HG02885 (cell line): Measurements from ENCODE around the gene CHKA.
"Not testable (repeated sequence)": the region's sequence is repeated elsewhere in the genome, so short reads cannot be mapped to it uniquely, and the experiment has no call there.

ENCODE experiments used
- ATAC-seq: cut with Tn5 transposase; IDR thresholded peaks from one replicate; pipeline ENCODE4 v1.9.1; 2021; ENCODE audit warnings: mild to moderate bottlenecking; ENCODE audit not compliant: unreplicated experiment, poor library complexity

CHKA gene

GRCh38 chr11:68118706-68119448 is 2.3 kb downstream of the CHKA start:
- no peak for ATAC-seq

DNA sequence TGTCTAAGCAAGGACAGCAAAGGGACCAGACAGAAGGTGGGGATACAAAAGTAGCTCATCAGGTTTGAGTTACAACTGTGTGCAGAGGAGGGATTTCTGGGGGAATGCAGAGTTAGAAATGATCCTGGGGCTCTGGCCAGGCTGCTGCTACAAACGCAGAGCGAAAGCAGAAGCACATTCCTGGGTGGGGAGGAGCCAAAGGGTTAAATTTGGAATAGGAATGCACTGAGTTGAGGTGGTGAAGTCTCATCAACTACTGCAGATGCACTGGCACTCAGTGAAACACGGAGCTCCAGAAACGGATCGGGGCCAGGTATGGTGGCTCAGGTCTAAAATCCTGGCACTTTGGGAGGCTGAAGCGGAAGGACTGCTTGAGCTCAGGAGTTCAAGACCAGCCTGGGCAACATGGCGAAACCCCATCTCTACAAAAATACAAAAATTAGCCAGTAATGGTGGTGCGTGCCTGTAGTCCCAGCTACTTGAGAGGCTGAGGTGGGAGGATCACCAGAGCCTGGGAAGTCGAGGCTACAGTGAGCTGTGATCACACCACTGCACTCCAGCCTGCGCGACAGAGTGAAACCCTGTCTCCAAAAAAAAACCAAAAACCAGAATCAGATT is 3.2 kb downstream of the CHKA start:
- no peak for ATAC-seq

GRCh38 chr11:68116974-68117373 is 4.2 kb downstream of the CHKA start:
- ATAC-seq = no peak

DNA sequence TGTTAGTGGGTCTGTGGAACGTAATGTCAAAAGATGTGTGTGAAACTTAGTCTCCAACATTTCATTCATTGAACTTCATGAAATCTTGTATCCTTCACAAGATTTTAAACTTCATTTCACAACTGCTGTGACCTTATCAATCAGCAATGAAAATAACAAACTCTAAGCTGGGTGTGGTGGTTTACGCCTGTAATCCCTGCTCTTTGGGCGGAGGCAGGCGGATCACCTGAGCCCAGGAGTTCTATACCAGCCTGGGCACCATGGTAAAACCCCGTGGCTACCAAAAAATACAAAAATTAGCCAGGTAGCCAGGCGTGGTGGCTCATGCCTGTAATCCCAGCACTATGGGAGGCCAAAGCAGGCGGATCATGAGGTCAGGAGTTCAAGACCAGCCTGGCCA is 5.1 kb downstream of the CHKA start:
- no peak for ATAC-seq

DNA sequence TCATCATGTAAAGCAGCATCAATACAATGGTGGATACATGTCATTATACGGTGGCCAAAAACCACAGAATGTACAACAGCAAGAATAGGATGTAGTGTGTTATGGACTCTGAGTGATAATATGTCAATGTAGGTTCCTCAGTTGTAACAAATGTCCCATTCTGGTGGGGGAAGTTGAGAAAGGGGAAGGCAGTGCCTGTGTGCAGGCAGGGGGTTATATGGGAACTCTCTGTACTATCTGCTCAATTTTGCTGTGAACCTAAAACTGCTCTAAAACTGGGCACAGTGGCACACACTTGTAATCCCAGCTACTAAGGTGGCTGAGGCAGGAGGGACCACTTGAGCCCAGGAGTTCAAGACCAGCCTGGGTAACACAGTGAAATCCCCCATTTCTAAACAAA is 5.9 kb downstream of the CHKA start:
- no peak for ATAC-seq

DNA sequence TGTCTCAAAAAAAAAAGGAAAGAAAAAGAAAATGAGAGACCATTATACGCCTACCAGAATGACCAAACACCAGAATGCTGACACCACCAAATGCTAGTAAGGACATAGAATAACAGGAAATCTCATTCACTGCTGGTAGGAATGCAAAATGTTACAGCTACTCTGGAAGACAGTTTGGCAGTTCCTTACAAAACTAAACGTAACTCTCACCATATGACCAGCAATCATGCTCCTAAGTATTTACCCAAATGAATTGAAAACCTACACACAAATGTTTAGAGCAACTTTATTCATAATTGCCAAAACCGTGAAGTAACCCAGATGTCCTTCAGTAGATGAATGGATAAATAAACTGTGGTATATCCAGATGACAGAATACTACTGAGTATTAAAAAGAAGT is 7.2 kb downstream of the CHKA start:
- ATAC-seq = no peak

DNA sequence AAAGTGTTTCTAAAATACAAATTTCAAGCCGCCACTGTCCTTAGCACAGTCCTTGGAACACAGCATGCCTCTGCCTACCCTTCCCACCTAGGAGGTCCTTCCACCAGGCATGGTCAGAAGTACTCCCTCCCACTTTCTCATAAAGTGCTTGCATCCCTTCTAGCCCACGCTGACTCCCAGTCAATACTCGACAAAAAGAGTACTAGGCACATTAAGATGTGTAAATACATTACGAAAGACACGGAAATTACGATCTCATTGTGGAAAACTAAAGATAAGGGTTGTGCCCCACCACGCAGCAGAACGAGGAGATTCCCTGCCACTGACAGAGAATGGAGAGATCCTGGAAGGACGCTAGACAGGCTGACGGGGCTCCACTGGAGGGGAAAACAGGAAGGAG is 13.5 kb downstream of the CHKA start:
- no peak for ATAC-seq

- ATAC-seq = no peak
Measured at GRCh38 chr11:68106165-68106940, 14.8 kb downstream of the CHKA start.

GRCh38 chr11:68099474-68100405 is 21.4 kb downstream of the CHKA start:
- ATAC-seq = peak; percentile 39

DNA sequence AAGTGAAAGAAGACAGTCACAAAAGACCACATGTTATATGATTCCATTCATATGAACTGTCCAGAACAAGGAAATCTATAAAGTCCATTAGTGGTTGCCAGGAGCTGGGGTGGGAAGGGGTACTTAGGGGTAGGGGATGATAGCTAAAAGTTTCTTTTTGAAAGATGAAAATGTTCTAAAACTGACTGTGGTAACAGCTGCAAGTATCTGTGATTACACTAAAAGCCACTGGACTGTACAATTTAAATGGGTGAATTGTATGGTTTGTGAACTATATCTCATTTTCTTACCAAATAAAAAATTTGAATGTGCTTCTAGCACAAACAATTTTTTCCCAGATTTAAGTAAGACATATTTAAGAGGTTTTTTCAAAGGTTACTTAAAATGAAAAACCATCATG is 22.1 kb downstream of the CHKA start:
- ATAC-seq = no peak

DNA sequence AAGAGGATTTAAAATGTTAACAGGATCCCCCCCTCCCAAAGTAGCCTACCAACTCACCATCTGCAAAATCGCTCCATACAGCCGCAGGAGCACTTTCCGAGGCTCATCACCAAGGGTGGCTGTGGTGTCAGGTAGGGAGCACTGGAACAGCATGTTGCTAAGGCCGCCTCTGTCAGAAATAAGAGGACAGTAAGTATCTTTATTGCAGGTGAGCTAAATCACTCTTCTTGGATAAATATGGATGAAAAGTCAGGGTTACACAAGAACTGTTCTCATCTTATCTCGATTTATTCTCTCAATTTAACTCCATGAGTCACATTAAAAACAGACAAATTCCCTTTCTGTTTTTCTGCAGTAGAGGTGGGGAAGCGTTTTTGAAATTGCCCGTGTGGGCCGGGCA is 24.2 kb downstream of the CHKA start:
- no peak for ATAC-seq

GRCh38 chr11:68093565-68093964 is 27.6 kb downstream of the CHKA start:
- no peak for ATAC-seq

DNA sequence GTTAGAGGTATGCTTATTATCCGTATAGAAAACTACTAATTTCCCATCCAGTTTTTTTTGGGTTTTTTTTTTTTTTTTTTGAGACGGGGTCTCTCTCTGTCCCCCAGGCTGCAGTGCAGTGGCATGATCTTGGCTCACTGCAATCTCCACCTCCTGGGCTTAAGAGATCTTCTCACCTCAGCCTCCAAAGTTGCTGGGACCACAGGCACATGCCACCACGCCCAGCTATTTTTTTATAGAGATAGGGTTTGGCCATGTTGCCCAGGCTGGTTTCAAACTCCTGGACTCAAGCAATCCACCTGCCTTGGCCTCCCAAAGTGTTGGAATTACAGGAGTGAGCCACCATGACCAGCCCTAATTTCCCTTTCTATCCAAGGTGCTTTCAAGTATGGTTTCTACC is 28.2 kb downstream of the CHKA start:
- ATAC-seq = not testable (repeated sequence)

- ATAC-seq = no peak
Measured at GRCh38 chr11:68092411-68092810, 28.8 kb downstream of the CHKA start.

GRCh38 chr11:68090706-68091105 is 30.5 kb downstream of the CHKA start:
- ATAC-seq = no peak

DNA sequence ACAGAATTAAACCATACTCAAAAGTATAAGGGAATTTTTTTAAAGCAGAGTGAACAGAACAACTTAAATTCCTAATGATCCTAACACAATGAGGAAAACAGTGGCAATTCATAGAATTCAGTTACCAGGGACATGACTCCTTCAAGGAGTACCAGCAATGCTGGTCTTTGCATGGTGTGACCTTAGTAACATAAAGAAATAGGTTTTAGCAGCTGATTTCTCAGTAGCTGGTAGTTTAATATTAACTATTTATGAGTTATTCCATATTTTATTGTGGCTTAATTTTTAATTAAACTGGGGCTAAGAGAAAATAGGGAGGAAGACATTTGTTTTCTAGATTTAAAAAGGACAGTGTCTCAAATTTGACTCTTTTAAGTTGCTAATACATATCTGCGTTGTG is 30.9 kb downstream of the CHKA start:
- ATAC-seq = no peak

GRCh38 chr11:68089679-68090078 is 31.5 kb downstream of the CHKA start:
- no peak for ATAC-seq

DNA sequence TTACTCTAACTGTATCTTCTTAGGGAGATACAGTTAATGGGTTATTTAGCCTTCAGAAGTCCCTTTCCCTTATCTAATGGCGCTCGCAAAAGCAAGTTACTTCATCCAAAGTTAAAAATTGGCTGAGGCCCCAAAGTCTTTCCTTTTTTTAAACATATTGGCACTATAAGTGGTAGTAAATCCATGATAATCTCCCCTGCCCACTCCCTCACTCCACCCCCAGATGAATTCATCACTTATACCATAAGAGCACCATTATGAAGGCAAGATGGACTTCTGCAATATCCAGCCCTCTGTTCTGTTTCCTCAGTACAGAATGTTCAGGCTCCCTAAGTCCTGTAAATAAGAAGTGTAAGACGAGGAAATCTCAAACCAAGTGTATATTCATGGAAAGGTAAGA is 37.7 kb downstream of the CHKA start:
- ATAC-seq = no peak

DNA sequence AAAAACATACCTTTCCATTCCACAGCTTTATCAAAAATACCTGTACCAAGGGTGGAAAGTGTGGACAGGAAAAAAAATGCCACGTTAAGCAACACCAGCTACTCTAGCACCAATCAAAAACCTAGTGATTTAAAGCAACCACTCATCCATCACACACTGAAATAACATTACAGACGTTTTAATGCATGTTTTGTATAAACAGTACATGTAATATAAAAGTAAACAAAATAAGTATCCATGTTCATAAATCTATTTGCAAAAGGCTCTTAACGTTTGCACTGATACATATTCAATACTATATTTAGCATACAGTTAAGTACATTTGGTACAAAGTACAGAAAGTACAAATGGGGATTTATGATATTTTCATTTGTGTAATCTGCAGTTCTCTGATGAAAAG is 38.7 kb downstream of the CHKA start:
- no peak for ATAC-seq

DNA sequence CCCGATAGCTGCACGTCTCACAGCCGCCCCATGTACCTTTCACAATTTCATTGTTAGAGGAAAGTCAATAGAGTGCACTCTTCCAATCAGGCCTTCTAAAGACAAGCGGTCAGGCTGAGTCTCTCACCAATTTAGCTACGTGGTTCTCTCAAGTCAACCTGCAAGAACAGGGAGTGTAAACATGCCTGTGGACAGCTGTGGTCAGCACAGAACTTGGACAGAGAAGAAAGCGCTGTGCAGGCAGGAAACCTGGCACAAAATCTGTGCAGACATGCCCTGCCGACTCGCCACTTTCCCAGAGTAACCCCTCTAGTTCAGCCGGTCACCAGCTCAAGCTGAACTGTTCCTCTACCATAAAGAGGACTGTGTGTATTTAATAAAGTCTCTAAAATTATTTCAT is 39.5 kb downstream of the CHKA start:
- no peak for ATAC-seq
